ENCODE results near the gene PPIF. TPM values are rescaled to one million over a fixed set of nuclear protein-coding genes. Genes with fewer than 3 reads are reported as not detected.

PPIF gene
- total and polyA plus RNA-seq, 2 experiments from 2014 or later: 86.6 to 143 TPM

GRCh38 chr10:79321494-79321882 lies 25.8 kb upstream of the PPIF start:
- H3K27ac ChIP-seq: no peak overlapping the region
- DNase-seq (ENCODE audit: low read depth in 1 of 2, low spot score in 1 of 2): no peak
- no peaks in the 10 kb centered on the region for H3K4me1 ChIP-seq (ENCODE audit: low read depth)

GRCh38 chr10:79321951-79322350 lies 25.3 kb upstream of the PPIF start:
- no peak for TF ChIP-seq CTCF (IDR thresholded peaks at IDR 0.05; ENCODE audit: low read depth, low read length)
- Histone ChIP-seq H3K36me3 (no peaks in the 10 kb centered on the region), H3K27me3 (no peaks in the 10 kb centered on the region), H3K27ac (no peak overlapping the region), H3K4me3 (no peak overlapping the region), H3K9me3 (ENCODE audit: low read depth) (no peaks in the 10 kb centered on the region), H3K4me1 (ENCODE audit: low read depth) (no peaks in the 10 kb centered on the region)
- DNase-seq (ENCODE audit: low read depth in 1 of 2, low spot score in 1 of 2): no peak

More at GRCh38 chr10:79321494-79321882, 25.8 kb upstream of the PPIF start:
- Histone ChIP-seq H3K4me3 (no peak overlapping the region), H3K36me3 (no peaks in the 10 kb centered on the region), H3K27me3 (no peaks in the 10 kb centered on the region), H3K9me3 (ENCODE audit: low read depth) (no peaks in the 10 kb centered on the region)
- TF ChIP-seq CTCF (IDR thresholded peaks at IDR 0.05; ENCODE audit: low read depth, low read length): no peak

- TF ChIP-seq CTCF (IDR thresholded peaks at IDR 0.05; ENCODE audit: low read depth, low read length): no peak
- H3K27ac ChIP-seq: no peak overlapping the region
- peak in 1 of 2 donors; percentile 87 for DNase-seq (ENCODE audit: low read depth in 1 of 2, low spot score in 1 of 2)
- no peaks in the 10 kb centered on the region for H3K36me3 ChIP-seq
- no peaks in the 10 kb centered on the region for H3K4me1 ChIP-seq (ENCODE audit: low read depth)
- no peak overlapping the region for H3K4me3 ChIP-seq
- no peaks in the 10 kb centered on the region for H3K27me3 ChIP-seq
- no peaks in the 10 kb centered on the region for H3K9me3 ChIP-seq (ENCODE audit: low read depth)
These were observed 24.4 kb upstream of the PPIF start for GRCh38 chr10:79322616-79323543.

GRCh38 chr10:79323602-79324001 lies 23.7 kb upstream of the PPIF start:
- no peaks in the 10 kb centered on the region for H3K9me3 ChIP-seq (ENCODE audit: low read depth)
- no peak for TF ChIP-seq CTCF (IDR thresholded peaks at IDR 0.05; ENCODE audit: low read depth, low read length)
- no peaks in the 10 kb centered on the region for H3K4me1 ChIP-seq (ENCODE audit: low read depth)
- DNase-seq (ENCODE audit: low read depth in 1 of 2, low spot score in 1 of 2): no peak
- H3K4me3 ChIP-seq: no peak overlapping the region
- H3K27ac ChIP-seq: no peak overlapping the region
- H3K36me3 ChIP-seq: no peaks in the 10 kb centered on the region
- H3K27me3 ChIP-seq: no peaks in the 10 kb centered on the region

GRCh38 chr10:79324032-79324695 lies 23.1 kb upstream of the PPIF start:
- Histone ChIP-seq H3K4me1 (ENCODE audit: low read depth) (no peaks in the 10 kb centered on the region), H3K9me3 (ENCODE audit: low read depth) (no peaks in the 10 kb centered on the region), H3K27ac (no peak overlapping the region), H3K27me3 (no peaks in the 10 kb centered on the region), H3K4me3 (no peak overlapping the region), H3K36me3 (no peaks in the 10 kb centered on the region)
- no peak for TF ChIP-seq CTCF (IDR thresholded peaks at IDR 0.05; ENCODE audit: low read depth, low read length)
- no peak for DNase-seq (ENCODE audit: low read depth in 1 of 2, low spot score in 1 of 2)

Data from cardiac muscle cell (in vitro differentiated cells and primary cell).